HepG2 (cell line): ENCODE measurements around the gene PTGR2. TPM values are rescaled to one million over a fixed set of nuclear protein-coding genes. Genes with fewer than 3 reads are reported as not detected.
A peak's percentile ranks its signal among the peaks of the same experiment; 100 is the strongest.

Experiments
- ATAC-seq: fragments of 200-7000 bp; cut with Tn5 transposase; 3 replicates; pipeline ENCODE4 v1.9.1; 2020; ENCODE audit warnings: mild to moderate bottlenecking, moderate library complexity
- BruUV-seq: library from RNA; stranded (reverse); fragments of 400-500 nt; replicated peaks from 2 replicates; lab custom pipeline; 2021; lab: Mats Ljungman, UMichigan
- CTCF ChIA-PET: fragments of 300-600 bp; formaldehyde crosslinking; extraction: SDS; loops from one replicate; lab custom pipeline; 2021; ENCODE audit warnings: low total read pairs, inconsistent platforms, low intra/inter-chr PET ratio; lab: Yijun Ruan, JAX
- POLR2A ChIA-PET: fragments of 350-600 bp; sonication (Branson Sonifier 250); formaldehyde crosslinking; loops from one replicate; lab custom pipeline; 2020; ENCODE audit warnings: antibody characterized with exemption, inconsistent platforms; lab: Yijun Ruan, JAX
- DNase-seq: peaks from one replicate; pipeline ENCODE4 v3.0.0-alpha.2; 2015; ENCODE audit warnings: low spot score
- FAIRE-seq: peaks from 3 replicates; lab custom pipeline; 2011; peaks lifted over from hg19 to GRCh38; lab: Jason Lieb, UNC
- H2AFZ ChIP-seq: one replicate; pipeline ENCODE4 v1.6.1; 2011; ENCODE audit warnings: low read length, inconsistent platforms
- H3K27ac ChIP-seq: fragments of 300-600 bp; 3 replicates; pipeline ENCODE4 v1.8.0; 2011; ENCODE audit warnings: mixed run types, mild to moderate bottlenecking, mixed read lengths, low read length, inconsistent platforms; ENCODE audit not compliant: insufficient read depth; ENCODE audit errors: extremely low read length
- H3K27me3 ChIP-seq, 2 experiments: fragments of 200-600 bp in 1 of 2; 2 replicates in 1 of 2; 3 replicates in 1 of 2; pipeline versions ENCODE4 v1.6.0 to v1.8.0; 2011; ENCODE audit warnings: low read length in 2 of 2, mild to moderate bottlenecking in 2 of 2, moderate library complexity in 2 of 2, inconsistent platforms in 1 of 2; ENCODE audit not compliant: insufficient read depth in 2 of 2, control insufficient read depth in 1 of 2
- H3K36me3 ChIP-seq, 2 experiments: fragments of 200-600 bp in 1 of 2; replicated peaks in 1 of 2; 2 replicates in 1 of 2; 3 replicates in 1 of 2; pipeline versions ENCODE4 v1.5.1 to v1.8.0; 2011; ENCODE audit warnings: low read length in 2 of 2, inconsistent platforms in 1 of 2; ENCODE audit not compliant: insufficient read depth in 2 of 2, control insufficient read depth in 1 of 2
- H3K4me1 ChIP-seq: 2 replicates; pipeline ENCODE4 v1.5.1; 2012; ENCODE audit warnings: low read length, inconsistent platforms; ENCODE audit not compliant: insufficient read depth
- H3K4me2 ChIP-seq: 2 replicates; pipeline ENCODE4 v1.6.0; 2011; ENCODE audit warnings: low read depth, low read length, inconsistent platforms
- H3K4me3 ChIP-seq, 3 experiments: fragments of 200-600 bp in 1 of 3; sonication (generic), shearing (Covaris generic) in 1 of 3; replicated peaks in 1 of 3; 2 replicates each; pipeline ENCODE4 v1.5.1; 2011 to 2016; ENCODE audit warnings: low read length in 3 of 3, inconsistent platforms in 2 of 3, low read depth in 2 of 3, mild to moderate bottlenecking in 2 of 3, control low read depth in 1 of 3, mixed read lengths in 1 of 3; ENCODE audit not compliant: insufficient read depth in 1 of 3
- H3K79me2 ChIP-seq: one replicate; pipeline ENCODE4 v1.6.1; 2011; ENCODE audit warnings: low read length, inconsistent platforms; ENCODE audit not compliant: insufficient read depth
- H3K9ac ChIP-seq: 2 replicates; pipeline ENCODE4 v1.6.0; 2011; ENCODE audit warnings: mild to moderate bottlenecking, low read depth, low read length, inconsistent platforms; ENCODE audit not compliant: insufficient read depth
- H3K9me3 ChIP-seq: 2 replicates; pipeline ENCODE4 v1.5.1; 2012; ENCODE audit warnings: mild to moderate bottlenecking, low read length
- H4K20me1 ChIP-seq: 2 replicates; pipeline ENCODE4 v1.6.0; 2011; ENCODE audit warnings: inconsistent platforms, mild to moderate bottlenecking, low read length, moderate library complexity; ENCODE audit not compliant: insufficient read depth
- ATF7 ChIP-seq, 2 experiments: fragments of 450-650 bp in 1 of 2; sonication (generic) in 1 of 2; formaldehyde crosslinking in 1 of 2; IDR thresholded peaks; 2 replicates each; pipeline versions ENCODE4 v1.4.0 to v1.6.1; 2016 to 2020; ENCODE audit warnings: antibody characterized with exemption in 1 of 2, mild to moderate bottlenecking in 1 of 2, missing genetic modification reagents in 1 of 2
- CREB1 ChIP-seq, 2 experiments: fragments of 450-650 bp in 1 of 2; IDR thresholded peaks; 2 replicates each; pipeline ENCODE4 v1.6.1; 2016 to 2017; ENCODE audit warnings: control low read depth in 1 of 2, mild to moderate bottlenecking in 1 of 2, missing compliant biosample characterization in 1 of 2, missing genetic modification characterization in 1 of 2
- HMG20A ChIP-seq: IDR thresholded peaks from 2 replicates; pipeline ENCODE4 v1.6.1; 2016; ENCODE audit warnings: borderline replicate concordance
- KDM6A ChIP-seq: IDR thresholded peaks from 2 replicates; pipeline ENCODE4 v1.6.1; 2016; ENCODE audit warnings: low read depth
- LCORL ChIP-seq, 2 experiments: fragments of 450-650 bp in 1 of 2; sonication (generic) in 1 of 2; formaldehyde crosslinking in 1 of 2; IDR thresholded peaks; 2 replicates each; pipeline versions ENCODE4 v1.5.0 to v1.6.1; 2017 to 2020; ENCODE audit warnings: antibody characterized with exemption in 1 of 2, missing genetic modification reagents in 1 of 2
- ZBTB46 ChIP-seq: sonication (generic); formaldehyde crosslinking; IDR thresholded peaks from 2 replicates; pipeline ENCODE4 v1.4.0; 2020; ENCODE audit warnings: mild to moderate bottlenecking, missing genetic modification reagents, borderline replicate concordance
- ZFP1 ChIP-seq: IDR thresholded peaks from 2 replicates; pipeline ENCODE4 v1.6.1; 2016
- ZNF597 ChIP-seq: sonication (generic); formaldehyde crosslinking; IDR thresholded peaks from 2 replicates; pipeline ENCODE4 v1.5.0; 2020; ENCODE audit warnings: missing genetic modification reagents
- ZNF878 ChIP-seq: sonication (generic); formaldehyde crosslinking; IDR thresholded peaks from 2 replicates; pipeline ENCODE4 v1.8.1; 2023; ENCODE audit warnings: mild to moderate bottlenecking, missing genetic modification reagents, moderate library complexity
- WGBS: methylation state at CpG from one replicate; pipeline ENCODE4 v1.1.6; 2017; ENCODE audit warnings: low lambda C conversion rate; 5-methylcytosine and 5-hydroxymethylcytosine counted together
- in situ Hi-C: cut with HindIII; loops from 2 replicates; pipeline ENCODE4 v1.10.0; 2017; ENCODE audit warnings: low pct_unique_long_range_greater_than_20kb; ENCODE audit not compliant: extremely low pct_ligation_motif_present
- intact Hi-C: fragments of 100-400 bp; cut with micrococcal nuclease; formaldehyde crosslinking; loops from one replicate; pipeline ENCODE4 v1.10.0; 2022; ENCODE audit not compliant: unreplicated experiment
- polyA plus RNA-seq, 8 experiments: library from polyadenylated mRNA; depleted of rRNA in 3 of 8; stranded (reverse) in 7 of 8; unstranded in 1 of 8; fragments of >200 nt; fragmentation: Illumina TruSeq in 4 of 8; extraction: Trizol in 4 of 8; gene quantifications; 2 replicates each; pipeline versions ENCODE4 v1.2.1 to v1.2.3, GENCODE V29; 2011 to 2016; ENCODE audit warnings: low read depth in 4 of 8, missing spikeins in 1 of 8, mixed read lengths in 1 of 8; ENCODE audit not compliant: insufficient read depth in 1 of 8
- total RNA-seq, 5 experiments: library from RNA; depleted of rRNA; stranded (reverse); fragments of >200 nt; fragmentation: Illumina TruSeq; extraction: Trizol; gene quantifications; 2 replicates each; pipeline ENCODE4 v1.2.3, GENCODE V29; 2016; ENCODE audit warnings: low read depth in 1 of 5

Gene PTGR2
- total and polyA plus RNA-seq, 2 of the 13 experiments (the other 11 are each of a cell fraction or from before 2014, with no cell fraction given): 3.0 to 4.3 TPM

GRCh38 chr14:73807457-73807856, 44.2 kb upstream of the PTGR2 start (continued):
- TF ChIP-seq ZBTB46 (no peak), ATF7 (IDR thresholded peaks at IDR 0.05) (no peak), ATF7 (CRISPR knock-in tag; IDR thresholded peaks at IDR 0.05) (no peak), ZNF597 (no peak), ZNF878 (CRISPR knock-in tag) (no peak), ZFP1 (CRISPR knock-in tag) (no peak), CREB1 (IDR thresholded peaks at IDR 0.05) (no peak), CREB1 (CRISPR knock-in tag; IDR thresholded peaks at IDR 0.05) (no peak), LCORL (IDR thresholded peaks at IDR 0.05) (no peak), LCORL (CRISPR knock-in tag; IDR thresholded peaks at IDR 0.05) (no peak)
- TF ChIP-seq, all 625 proteins: peak for 0

- in situ Hi-C loops: no loop called here
- no peak for TF ChIP-seq HMG20A
- no peak for TF ChIP-seq KDM6A
- Histone ChIP-seq H3K27ac (no peak overlapping the region), H3K79me2 (no peaks in the 10 kb centered on the region), H3K4me2 (no peak overlapping the region), H3K27me3 (peaks cover 0 to 6% of the 10 kb centered on the region in 2 experiments; a peak in 2 of 5 replicates), H4K20me1 (no peaks in the 10 kb centered on the region), H3K36me3 (no peaks in the 10 kb centered on the region), H3K9ac (no peak overlapping the region), H3K9me3 (no peaks in the 10 kb centered on the region), H2AFZ (no peak overlapping the region), H3K4me1 (no peaks in the 10 kb centered on the region), H3K4me3 (no peak overlapping the region)
- intact Hi-C loops: no loop called here
- FAIRE-seq (no peak), ATAC-seq (peak; percentile 38; the same call in 1 of the 3 replicates), DNase-seq (no peak)
- BruUV-seq: no TSS peak
- WGBS: 18% methylated on average over 6 of the region's 6 CpGs
- ChIA-PET POLR2A (interaction anchor here (1.3 to 1.5 kb wide), 2 partner anchors 24 to 49 kb away, joined by 3 read pairs; a partner anchor contains a TSS), CTCF (no interaction called here)
Measured at GRCh38 chr14:73809391-73809790, 42.2 kb upstream of the PTGR2 start.
